HG02981 (cell line): ENCODE measurements around the gene KRTAP1-4.
"Not testable (repeated sequence)": the region's sequence is repeated elsewhere in the genome, so short reads cannot be mapped to it uniquely, and the experiment has no call there.

ENCODE experiments used
- ATAC-seq: cut with Tn5 transposase; IDR thresholded peaks from one replicate; pipeline ENCODE4 v1.9.1; 2021; ENCODE audit warnings: mild to moderate bottlenecking, moderate library complexity; ENCODE audit not compliant: unreplicated experiment

KRTAP1-4 gene

DNA sequence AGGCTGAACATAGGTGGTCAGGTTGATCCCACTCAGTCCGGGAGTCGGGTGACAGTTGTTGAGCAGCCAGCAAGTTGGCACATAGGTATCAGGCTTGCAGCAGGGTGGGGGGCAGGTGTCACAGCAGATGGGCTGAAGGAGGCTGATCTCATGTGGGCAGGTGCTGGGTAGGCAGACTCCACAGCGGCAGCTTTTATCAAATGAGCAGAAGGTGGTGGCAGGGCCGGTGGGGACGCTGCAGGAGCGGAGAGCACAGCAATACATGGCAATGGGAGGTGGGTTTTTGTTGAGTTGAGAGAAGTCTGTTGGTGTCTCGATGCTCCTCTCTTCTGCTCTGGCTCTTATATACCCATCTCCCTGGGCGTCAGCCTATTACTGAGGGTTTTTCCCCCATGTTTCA is 21.2 kb downstream of the KRTAP1-4 start, which contains the start of gene KRTAP3-1:
Gene KRTAP3-1 (minus strand): TSS at position 318 of the 400 bp plus-strand sequence. CDS start 54 bp downstream, at position 264.
- no peak for ATAC-seq

DNA sequence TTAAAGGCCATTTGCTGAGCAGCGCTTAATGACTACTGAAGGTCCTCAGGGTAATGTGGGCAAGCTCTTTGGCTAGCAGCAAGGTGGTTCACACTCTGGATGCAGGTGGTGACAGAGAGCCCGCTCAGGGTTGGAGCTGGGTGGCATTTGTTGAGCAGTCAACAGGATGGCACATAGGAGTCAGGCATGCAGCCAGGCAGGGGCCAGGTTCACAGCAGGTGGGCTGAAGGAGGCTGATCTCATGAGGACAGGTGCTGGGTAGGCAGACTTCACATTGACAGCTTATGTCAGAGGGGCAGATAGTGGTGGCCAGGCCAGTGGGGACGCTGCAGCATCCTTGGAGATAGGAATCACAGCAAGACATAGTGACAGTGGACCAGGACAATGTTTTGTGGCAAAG is 25.6 kb downstream of the KRTAP1-4 start:
- no peak for ATAC-seq

DNA sequence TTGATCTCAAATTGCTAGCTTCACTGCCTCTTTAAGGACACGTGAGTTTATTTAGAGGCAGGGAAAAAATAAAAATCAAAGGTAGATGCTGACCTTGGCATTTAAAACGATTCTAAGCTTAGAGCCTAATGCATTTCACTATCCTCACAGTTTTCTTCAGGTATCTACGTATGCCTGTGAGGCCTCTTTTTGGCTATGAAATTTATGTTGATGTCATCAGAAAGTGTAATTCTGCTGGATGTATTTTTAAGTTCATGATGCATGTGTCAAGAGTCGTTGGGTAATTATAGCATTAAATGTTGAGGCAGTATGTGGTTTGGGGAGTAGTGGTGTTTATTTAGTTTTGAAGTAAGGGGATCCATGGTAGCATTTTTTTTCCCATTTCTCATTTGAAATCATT is 26.1 kb downstream of the KRTAP1-4 start:
- no peak for ATAC-seq

DNA sequence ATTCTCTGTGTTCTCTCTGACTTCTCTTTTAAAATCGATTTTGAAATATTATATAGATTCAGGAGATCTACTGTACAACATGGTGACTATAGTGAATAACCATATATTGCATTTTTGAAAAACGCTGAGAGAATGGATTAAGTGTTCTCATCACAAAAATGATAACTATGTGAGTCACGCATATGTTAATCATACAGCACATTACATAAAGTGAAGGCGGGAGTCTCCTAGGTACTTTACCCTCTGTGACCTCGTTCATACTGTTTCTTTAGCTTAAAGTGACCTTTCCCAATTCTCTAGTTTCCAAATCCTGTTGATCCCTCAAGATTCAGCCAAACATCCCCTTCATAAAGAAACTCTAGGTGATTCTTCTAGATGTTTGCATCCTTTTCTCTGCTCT is 27.2 kb downstream of the KRTAP1-4 start:
- no peak for ATAC-seq

DNA sequence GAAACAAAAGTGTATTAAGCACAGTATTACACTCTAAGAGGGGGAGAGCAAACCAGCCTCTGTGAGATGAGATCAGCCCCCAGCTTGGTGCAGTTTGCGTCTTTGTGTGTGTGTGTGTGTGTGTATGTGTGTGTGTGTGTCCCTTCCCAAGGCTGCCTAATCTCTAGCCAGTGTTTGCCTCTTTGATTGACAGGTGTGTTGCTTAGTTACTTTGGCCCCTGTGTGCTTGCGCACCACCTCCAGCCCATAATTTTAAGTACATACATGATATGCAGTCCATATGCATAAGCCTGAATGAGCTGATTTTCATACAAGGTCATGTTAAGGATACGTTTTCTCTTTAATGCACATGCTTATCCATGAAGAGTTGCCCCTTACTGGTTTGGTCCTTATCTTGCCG is 28.2 kb downstream of the KRTAP1-4 start:
- no peak for ATAC-seq

DNA sequence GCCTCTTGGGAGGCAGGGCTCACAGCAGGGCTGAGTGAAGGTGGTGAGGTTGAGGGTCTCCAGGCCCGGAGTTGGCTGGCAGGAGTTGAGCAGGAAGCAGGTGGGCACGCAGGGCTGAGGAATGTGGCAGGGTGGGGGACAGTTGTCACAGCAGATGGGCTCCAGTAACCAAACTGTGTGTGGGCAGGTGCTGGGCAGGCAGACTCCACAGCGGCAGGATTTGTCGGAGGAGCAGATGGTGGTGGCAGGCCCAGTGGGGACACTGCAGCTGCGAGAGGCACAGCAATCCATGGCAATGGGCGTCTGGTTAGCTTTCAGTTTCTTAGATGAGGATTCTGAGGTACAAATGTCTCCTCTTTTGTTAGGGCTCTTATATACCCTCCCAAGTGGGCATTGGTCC is 30.4 kb downstream of the KRTAP1-4 start, which contains the start of gene KRTAP3-2:
Gene KRTAP3-2 (minus strand): TSS at position 344 of the 400 bp plus-strand sequence. CDS start 53 bp downstream, at position 291.
- not testable (repeated sequence) for ATAC-seq

DNA sequence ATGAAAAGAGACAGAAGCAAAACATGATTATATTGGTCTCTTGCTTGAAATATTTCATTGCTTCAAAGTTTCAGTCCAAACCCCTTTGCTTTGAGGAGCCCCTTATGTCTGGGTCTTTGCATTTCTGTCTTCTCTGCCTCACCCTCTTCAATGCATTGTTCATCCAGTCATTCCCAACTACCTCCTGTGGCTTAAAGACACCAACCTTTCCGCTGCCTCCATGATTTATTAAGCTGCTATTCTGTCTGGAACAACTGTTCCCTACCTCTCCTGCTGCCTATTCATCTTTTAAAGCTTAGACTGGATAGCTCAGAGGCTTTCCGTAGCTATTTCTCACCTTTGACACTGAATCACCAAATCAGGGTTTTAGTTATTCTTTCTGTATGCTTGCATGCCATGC is 32.6 kb downstream of the KRTAP1-4 start:
- no peak for ATAC-seq

DNA sequence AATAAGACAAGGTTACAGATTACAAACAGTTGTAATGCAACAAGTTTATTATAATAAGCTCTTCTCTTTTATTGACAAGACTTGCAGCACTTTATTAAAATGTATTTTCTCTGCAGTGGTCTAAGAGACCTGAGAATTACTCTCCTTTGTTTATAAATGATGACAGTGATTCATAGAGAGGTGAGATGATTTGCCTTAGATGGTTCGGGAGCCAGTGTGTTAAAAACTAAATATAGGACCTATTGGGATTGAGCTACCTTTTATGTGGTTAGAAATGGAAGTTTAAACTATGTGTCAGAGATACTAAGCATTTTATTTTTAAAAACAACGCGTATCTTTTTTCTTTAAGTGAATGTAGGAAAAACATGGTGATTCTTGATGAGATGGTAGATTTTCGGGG is 33.2 kb downstream of the KRTAP1-4 start:
- ATAC-seq, result no peak

DNA sequence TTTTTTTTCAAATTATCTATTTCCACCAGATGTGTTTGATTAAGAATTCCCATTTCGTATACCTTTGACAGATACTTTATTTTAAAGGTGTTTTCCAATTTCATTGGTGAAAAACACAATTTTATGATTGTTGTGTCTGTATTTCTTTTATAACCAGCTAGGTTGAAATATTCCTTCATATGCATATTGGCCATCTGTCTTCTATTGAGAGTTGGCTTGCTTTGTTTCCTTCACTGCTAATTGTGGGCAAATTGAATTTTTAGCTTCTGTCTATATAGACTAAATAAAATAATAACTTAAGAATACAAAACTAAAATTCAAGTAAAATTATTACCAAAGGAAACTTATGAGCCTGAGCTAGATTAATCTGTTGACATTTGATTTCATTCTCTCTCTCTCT is 34.9 kb downstream of the KRTAP1-4 start:
- ATAC-seq, result no peak

DNA sequence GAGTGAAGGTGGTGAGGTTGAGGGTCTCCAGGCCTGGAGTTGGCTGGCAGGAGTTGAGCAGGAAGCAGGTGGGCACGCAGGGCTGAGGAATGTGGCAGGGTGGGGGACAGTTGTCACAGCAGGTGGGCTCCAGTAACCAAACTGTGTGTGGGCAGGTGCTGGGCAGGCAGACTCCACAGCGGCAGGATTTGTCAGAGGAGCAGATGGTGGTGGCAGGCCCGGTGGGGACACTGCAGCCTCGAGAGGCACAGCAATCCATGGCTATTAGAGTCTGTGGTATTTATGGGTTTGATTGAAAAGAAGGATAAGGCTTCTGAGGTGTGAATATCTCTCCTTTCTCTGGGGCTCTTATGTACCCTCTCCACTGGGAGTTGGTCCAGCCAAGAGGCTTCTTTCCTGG is 36.2 kb downstream of the KRTAP1-4 start, which contains the start of gene KRTAP3-3:
Gene KRTAP3-3 (minus strand): TSS at position 326 of the 400 bp plus-strand sequence. CDS start 67 bp downstream, at position 259.
- no peak for ATAC-seq

DNA sequence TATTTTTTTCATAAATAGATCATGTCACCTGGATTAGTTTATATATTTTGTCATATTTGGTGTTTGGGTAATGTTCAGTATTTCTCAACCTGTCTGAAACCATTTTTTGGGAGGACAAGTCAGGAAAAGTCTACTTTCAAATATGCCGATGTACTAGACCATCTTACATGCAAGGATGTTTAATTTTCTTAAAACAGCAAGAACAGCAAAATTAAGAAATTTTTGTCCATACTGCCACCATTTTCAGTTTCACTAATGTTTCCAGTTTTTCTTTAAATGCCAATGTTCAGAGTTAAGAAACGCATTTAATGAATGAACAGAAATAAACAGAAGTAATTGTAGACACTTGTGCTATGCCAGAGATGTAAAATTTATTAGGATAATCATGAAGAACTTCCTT is 36.9 kb downstream of the KRTAP1-4 start:
- no peak for ATAC-seq

DNA sequence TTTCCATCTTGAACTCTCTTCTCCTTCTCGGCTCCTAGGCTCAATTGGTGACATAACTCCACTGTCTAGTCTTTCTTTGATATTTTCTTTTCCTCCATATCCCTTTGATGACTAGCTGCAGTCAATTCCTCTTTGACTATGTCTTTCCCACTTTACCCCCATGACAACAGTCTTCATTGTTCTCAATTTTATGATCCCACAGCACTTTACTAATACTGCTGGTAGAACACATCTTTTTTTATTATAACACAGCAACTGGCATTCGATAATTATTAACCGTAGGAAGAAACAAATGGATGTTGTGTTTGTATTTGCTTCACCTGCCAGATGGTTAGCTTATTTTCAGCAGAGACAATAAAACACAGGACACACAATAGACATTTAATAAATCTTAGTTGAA is 37.3 kb downstream of the KRTAP1-4 start:
- ATAC-seq, result no peak

DNA sequence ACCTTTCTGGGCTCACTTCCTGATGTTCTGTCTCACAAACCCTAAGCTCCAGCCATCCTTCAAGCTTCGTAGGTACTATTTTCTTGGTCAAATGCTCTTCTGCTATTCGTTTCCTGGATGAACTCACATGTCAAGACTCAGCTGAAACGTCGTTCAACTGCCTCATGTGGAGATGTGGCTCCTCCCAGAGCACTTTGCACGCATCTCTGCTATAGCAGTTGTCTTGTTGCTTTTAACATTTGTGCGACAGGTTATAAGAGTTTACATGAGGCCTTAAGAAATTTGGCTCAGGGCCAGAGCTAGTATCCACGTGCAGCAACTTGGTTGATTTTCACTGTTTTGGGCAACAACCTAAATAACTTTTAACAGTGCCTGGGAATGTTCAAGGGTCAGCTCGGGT is 43.1 kb downstream of the KRTAP1-4 start:
- no peak for ATAC-seq

DNA sequence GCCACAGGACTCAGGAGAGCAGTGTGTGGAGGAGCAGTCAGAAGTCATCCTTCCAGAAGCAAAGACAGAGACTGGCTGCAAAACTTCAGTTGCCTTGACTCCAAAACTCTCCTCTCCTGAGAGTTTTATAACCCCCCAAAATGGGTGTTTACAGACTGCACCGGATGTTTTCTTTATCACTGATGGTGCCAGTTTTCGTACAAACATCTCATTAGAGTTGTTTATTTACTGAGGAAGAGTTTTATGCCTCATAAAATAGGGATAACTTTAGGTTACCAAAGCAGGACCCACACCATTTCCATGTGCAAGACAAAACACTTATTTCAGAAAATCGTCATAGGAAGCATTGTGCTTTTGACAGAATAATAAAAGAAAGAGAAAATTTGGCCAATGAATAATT is 45.8 kb downstream of the KRTAP1-4 start, which contains the start of gene KRT40:
Gene KRT40 (minus strand): TSS at position 101 of the 400 bp plus-strand sequence. CDS start 53 bp downstream, at position 48.
- no peak for ATAC-seq

DNA sequence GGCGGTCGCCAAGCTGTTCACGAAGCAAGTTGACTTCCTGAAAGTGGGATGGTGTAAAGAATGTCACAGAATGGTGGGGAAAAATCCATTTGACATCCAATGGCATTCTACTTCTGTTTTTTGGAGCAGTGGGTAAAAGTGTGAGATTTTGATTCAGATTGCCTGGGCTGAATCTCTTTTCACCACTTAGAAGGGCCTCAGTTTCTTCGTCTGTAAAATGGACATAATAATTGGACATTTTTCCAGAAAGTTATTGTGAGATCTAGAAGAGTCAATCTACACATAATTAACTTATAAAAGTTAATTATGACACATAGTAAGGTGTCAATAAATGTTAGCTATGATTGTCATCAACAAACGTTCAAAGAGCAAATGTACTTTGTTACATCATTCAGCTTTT is 48.9 kb downstream of the KRTAP1-4 start:
- ATAC-seq, result no peak

DNA sequence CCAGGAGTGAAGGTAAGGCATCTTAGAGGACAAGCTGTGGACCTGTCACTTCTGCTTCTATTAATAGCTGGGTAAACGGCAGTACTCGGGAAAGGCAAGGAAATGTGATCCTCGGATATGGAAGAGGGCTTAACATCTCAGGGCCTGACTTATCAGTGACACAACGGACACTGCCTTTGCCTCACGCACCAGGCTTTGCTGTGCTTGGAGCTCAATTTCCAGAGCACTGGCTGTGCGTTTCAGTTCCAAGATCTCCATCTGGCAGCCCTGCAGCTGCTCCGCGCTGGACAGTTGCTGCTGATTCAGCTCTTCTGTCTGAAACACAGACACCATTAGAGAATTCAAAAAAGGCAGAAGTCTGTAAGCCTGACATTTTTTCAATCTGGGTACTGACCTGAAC is 49.4 kb downstream of the KRTAP1-4 start:
- no peak for ATAC-seq

DNA sequence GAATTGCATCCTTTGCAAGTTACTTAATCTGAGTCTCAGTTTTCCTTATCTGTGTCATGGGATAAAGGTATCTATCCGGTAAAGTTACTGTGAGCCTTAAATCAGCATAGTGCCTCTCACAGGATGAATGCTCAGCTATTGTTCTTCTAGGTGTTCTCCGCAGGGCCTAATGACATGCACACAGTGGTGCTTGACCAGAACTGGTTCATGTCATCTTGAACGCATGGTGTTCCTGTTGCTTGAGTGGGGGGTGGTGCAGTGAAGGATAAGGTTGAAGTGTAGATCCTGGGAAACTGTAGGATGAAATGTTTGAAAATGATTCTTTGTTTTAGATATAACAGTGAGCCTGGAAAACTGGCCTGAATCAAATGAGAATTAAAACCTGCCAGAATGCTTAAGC is 49.9 kb downstream of the KRTAP1-4 start:
- ATAC-seq, result no peak
